ENCODE results near the gene STK4.

DNA sequence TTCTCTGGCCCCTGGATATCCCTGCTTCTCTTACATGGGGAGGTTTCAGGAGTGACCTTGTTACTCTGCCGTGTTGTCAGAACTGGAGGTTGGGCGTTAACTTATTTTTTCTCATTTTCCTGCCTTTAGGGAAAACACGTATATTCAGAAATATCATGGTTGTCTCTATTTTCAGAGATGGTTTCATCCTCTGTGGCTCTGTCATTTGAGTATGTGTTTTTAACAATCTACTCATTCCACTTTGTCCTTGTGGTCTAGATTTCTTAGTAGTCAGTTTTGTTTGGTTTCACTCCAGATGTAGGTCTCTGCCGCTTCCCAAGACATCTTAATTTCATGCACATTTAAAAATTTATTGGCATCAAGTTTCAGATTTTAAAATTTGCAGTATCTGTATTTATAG is 88.7 kb downstream of the STK4 start:
- TF ChIP-seq, protein P1, sequence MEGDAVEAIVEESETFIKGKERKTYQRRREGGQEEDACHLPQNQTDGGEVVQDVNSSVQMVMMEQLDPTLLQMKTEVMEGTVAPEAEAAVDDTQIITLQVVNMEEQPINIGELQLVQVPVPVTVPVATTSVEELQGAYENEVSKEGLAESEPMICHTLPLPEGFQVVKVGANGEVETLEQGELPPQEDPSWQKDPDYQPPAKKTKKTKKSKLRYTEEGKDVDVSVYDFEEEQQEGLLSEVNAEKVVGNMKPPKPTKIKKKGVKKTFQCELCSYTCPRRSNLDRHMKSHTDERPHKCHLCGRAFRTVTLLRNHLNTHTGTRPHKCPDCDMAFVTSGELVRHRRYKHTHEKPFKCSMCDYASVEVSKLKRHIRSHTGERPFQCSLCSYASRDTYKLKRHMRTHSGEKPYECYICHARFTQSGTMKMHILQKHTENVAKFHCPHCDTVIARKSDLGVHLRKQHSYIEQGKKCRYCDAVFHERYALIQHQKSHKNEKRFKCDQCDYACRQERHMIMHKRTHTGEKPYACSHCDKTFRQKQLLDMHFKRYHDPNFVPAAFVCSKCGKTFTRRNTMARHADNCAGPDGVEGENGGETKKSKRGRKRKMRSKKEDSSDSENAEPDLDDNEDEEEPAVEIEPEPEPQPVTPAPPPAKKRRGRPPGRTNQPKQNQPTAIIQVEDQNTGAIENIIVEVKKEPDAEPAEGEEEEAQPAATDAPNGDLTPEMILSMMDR (conservative IDR thresholded peaks at IDR 0.05; ENCODE audit: low read depth, low read length), result no peak
- no peak for TF ChIP-seq EZH2 (IDR thresholded peaks at IDR 0.05; ENCODE audit: borderline replicate concordance, low read depth, low read length, poor library complexity, severe bottlenecking)
